ENCODE measurements around the gene MAGI2.

GRCh38 chr7:78792624-78793023, 660.8 kb downstream of the MAGI2 start:
- no peak for TF ChIP-seq CEBPB (IDR thresholded peaks at IDR 0.05; ENCODE audit: low read depth)
- TF ChIP-seq EGR1 (IDR thresholded peaks at IDR 0.05; ENCODE audit: low read depth), result no peak
- no peak for TF ChIP-seq CTCF (IDR thresholded peaks at IDR 0.05 in 2 of 3, conservative IDR thresholded peaks at IDR 0.05 in 1 of 3; ENCODE audit: borderline replicate concordance in 1 of 3, insufficient read depth in 1 of 3, low read depth in 2 of 3, low read length in 2 of 3)
- no peak for TF ChIP-seq ZNF274 (IDR thresholded peaks at IDR 0.05; ENCODE audit: low read depth, low read length)
- TF ChIP-seq SP1 (IDR thresholded peaks at IDR 0.05; ENCODE audit: low read depth), result no peak
- no peak for TF ChIP-seq SIN3A (IDR thresholded peaks at IDR 0.05; ENCODE audit: low read depth)
- no peak for TF ChIP-seq REST (IDR thresholded peaks at IDR 0.05; ENCODE audit: low read depth)
- no peak for TF ChIP-seq EZH2phosphoT487 (IDR thresholded peaks at IDR 0.05; ENCODE audit: borderline replicate concordance)
- TF ChIP-seq, protein P1, sequence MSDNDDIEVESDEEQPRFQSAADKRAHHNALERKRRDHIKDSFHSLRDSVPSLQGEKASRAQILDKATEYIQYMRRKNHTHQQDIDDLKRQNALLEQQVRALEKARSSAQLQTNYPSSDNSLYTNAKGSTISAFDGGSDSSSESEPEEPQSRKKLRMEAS (IDR thresholded peaks at IDR 0.05), result no peak
- TF ChIP-seq, protein P2, sequence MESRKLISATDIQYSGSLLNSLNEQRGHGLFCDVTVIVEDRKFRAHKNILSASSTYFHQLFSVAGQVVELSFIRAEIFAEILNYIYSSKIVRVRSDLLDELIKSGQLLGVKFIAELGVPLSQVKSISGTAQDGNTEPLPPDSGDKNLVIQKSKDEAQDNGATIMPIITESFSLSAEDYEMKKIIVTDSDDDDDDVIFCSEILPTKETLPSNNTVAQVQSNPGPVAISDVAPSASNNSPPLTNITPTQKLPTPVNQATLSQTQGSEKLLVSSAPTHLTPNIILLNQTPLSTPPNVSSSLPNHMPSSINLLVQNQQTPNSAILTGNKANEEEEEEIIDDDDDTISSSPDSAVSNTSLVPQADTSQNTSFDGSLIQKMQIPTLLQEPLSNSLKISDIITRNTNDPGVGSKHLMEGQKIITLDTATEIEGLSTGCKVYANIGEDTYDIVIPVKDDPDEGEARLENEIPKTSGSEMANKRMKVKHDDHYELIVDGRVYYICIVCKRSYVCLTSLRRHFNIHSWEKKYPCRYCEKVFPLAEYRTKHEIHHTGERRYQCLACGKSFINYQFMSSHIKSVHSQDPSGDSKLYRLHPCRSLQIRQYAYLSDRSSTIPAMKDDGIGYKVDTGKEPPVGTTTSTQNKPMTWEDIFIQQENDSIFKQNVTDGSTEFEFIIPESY (IDR thresholded peaks at IDR 0.05; ENCODE audit: extremely low read depth, insufficient replicate concordance, low read length), result no peak
- TF ChIP-seq POLR2A (IDR thresholded peaks at IDR 0.05; ENCODE audit: borderline replicate concordance, extremely low read depth, insufficient read depth, insufficient read length), result no peak
- no peak for TF ChIP-seq POLR2AphosphoS5 (IDR thresholded peaks at IDR 0.05; ENCODE audit: low read depth, low read length)
- TF ChIP-seq, protein P3, sequence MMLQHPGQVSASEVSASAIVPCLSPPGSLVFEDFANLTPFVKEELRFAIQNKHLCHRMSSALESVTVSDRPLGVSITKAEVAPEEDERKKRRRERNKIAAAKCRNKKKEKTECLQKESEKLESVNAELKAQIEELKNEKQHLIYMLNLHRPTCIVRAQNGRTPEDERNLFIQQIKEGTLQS (IDR thresholded peaks at IDR 0.05), result no peak
- no peak for TF ChIP-seq SRF (IDR thresholded peaks at IDR 0.05; ENCODE audit: low read depth)
